HCT116 (cell line): Measurements from ENCODE around the gene PRSS53. TPM values are rescaled to one million over a fixed set of nuclear protein-coding genes. Genes with fewer than 3 reads are reported as not detected.

Experiments
- ATAC-seq: fragments of 200-7000 bp; cut with Tn5 transposase; 2 replicates; pipeline ENCODE4 v1.9.1; 2020; ENCODE audit warnings: mild to moderate bottlenecking, moderate library complexity
- BruUV-seq: library from RNA; stranded (reverse); fragments of 400-500 nt; replicated peaks from 2 replicates; lab custom pipeline; 2021; lab: Mats Ljungman, UMichigan
- CTCF ChIA-PET: fragments of 300-600 bp; sonication (Branson Sonifier 250); formaldehyde crosslinking; loops from one replicate; lab custom pipeline; 2021; ENCODE audit warnings: antibody characterized with exemption; lab: Charles Lee
- POLR2A ChIA-PET: fragments of 300-600, 350-600 bp; sonication (Branson Sonifier 250); formaldehyde crosslinking; loops from one replicate; lab custom pipeline; 2021; ENCODE audit warnings: antibody characterized with exemption; lab: Charles Lee
- RAD21 ChIA-PET, 2 experiments: fragments of 300-600 bp; sonication (Branson Sonifier 250); formaldehyde crosslinking; loops; one replicate each; lab custom pipeline; 2023; ENCODE audit warnings: low total read pairs in 2 of 2; ENCODE audit not compliant: uncharacterized antibody in 2 of 2, unreplicated experiment in 2 of 2, low non-redundant PET in 1 of 2; lab: Charles Lee
- DNase-seq: peaks from one replicate; pipeline ENCODE4 v3.0.0-alpha.2; 2010; ENCODE audit warnings: low read depth, low spot score
- H2AFZ ChIP-seq: fragments of 200-600 bp; shearing (Covaris generic), sonication (generic); 2 replicates; pipeline ENCODE4 v1.6.1; 2017; ENCODE audit warnings: low read depth, mixed run types, mixed read lengths, antibody characterized with exemption, low read length; ENCODE audit not compliant: poor library complexity, severe bottlenecking
- H3K27ac ChIP-seq: 2 replicates; pipeline ENCODE4 v1.5.1; 2012; ENCODE audit warnings: low read depth, low read length
- H3K27me3 ChIP-seq: fragments of 200-600 bp; sonication (generic); 2 replicates; pipeline ENCODE4 v1.6.1; 2016; ENCODE audit warnings: mixed run types, low read length, mixed read lengths; ENCODE audit not compliant: insufficient read depth
- H3K36me3 ChIP-seq, 2 experiments: fragments of 200-500 bp in 1 of 2; fragments of 200-600 bp in 1 of 2; sonication (Bioruptor generic) in 1 of 2; sonication (generic) in 1 of 2; 2 replicates each; pipeline versions ENCODE4 v1.5.1 to v1.6.1; 2014 to 2016; ENCODE audit warnings: low read length in 2 of 2, inconsistent platforms in 1 of 2, mixed read lengths in 1 of 2, mixed run types in 1 of 2; ENCODE audit not compliant: insufficient read depth in 2 of 2, control insufficient read depth in 1 of 2
- H3K4me1 ChIP-seq, 2 experiments: fragments of 200-600 bp in 1 of 2; sonication (generic) in 1 of 2; 2 replicates each; pipeline versions ENCODE4 v1.5.1 to v1.6.1; 2012 to 2017; ENCODE audit warnings: low read length in 2 of 2, inconsistent platforms in 1 of 2, mild to moderate bottlenecking in 1 of 2, mixed read lengths in 1 of 2, mixed run types in 1 of 2, moderate library complexity in 1 of 2; ENCODE audit not compliant: insufficient read depth in 2 of 2, control insufficient read depth in 1 of 2
- H3K4me2 ChIP-seq: fragments of 200-600 bp; sonication (generic); 2 replicates; pipeline ENCODE4 v1.6.1; 2017; ENCODE audit warnings: mixed run types, low read length, mixed read lengths
- H3K4me3 ChIP-seq, 2 experiments: fragments of 200-600 bp in 1 of 2; sonication (generic) in 1 of 2; replicated peaks in 1 of 2; 2 replicates each; pipeline ENCODE4 v1.5.1; 2011 to 2016; ENCODE audit warnings: low read length in 2 of 2, control low read depth in 1 of 2, low read depth in 1 of 2, mild to moderate bottlenecking in 1 of 2, mixed read lengths in 1 of 2, mixed run types in 1 of 2
- H3K79me2 ChIP-seq: fragments of 200-600 bp; sonication (generic); 2 replicates; pipeline ENCODE4 v1.6.1; 2017; ENCODE audit warnings: mild to moderate bottlenecking, mixed run types, low read length, moderate library complexity, mixed read lengths; ENCODE audit not compliant: insufficient read depth
- H3K9ac ChIP-seq: fragments of 200-600 bp; sonication (generic); 2 replicates; pipeline ENCODE4 v1.6.1; 2016; ENCODE audit warnings: low read length, mixed read lengths
- H3K9me2 ChIP-seq: fragments of 200-600 bp; sonication (generic), shearing (Covaris generic); 2 replicates; pipeline ENCODE4 v1.6.1; 2017; ENCODE audit warnings: mixed run types, mild to moderate bottlenecking, moderate library complexity; ENCODE audit not compliant: insufficient read depth
- H3K9me3 ChIP-seq, 2 experiments: fragments of 200-500 bp in 1 of 2; fragments of 200-600 bp in 1 of 2; sonication (Bioruptor generic) in 1 of 2; sonication (generic) in 1 of 2; 2 replicates each; pipeline ENCODE4 v1.6.1; 2014 to 2017; ENCODE audit warnings: low read length in 2 of 2, mixed read lengths in 2 of 2, inconsistent platforms in 1 of 2, low read depth in 1 of 2, mild to moderate bottlenecking in 1 of 2, mixed run types in 1 of 2, moderate library complexity in 1 of 2; ENCODE audit not compliant: control insufficient read depth in 1 of 2, insufficient read depth in 1 of 2
- H4K20me1 ChIP-seq: fragments of 200-600 bp; sonication (generic), shearing (Covaris generic); 2 replicates; pipeline ENCODE4 v1.6.1; 2017; ENCODE audit warnings: mixed run types, mild to moderate bottlenecking, moderate library complexity; ENCODE audit not compliant: insufficient read depth
- CBX3 ChIP-seq: IDR thresholded peaks from 2 replicates; pipeline ENCODE4 v1.6.1; 2012; ENCODE audit warnings: low read depth
- FOSL1 ChIP-seq: IDR thresholded peaks from 2 replicates; pipeline ENCODE4 v1.6.1; 2012; ENCODE audit warnings: low read depth
- POLR2A ChIP-seq: IDR thresholded peaks from 2 replicates; pipeline ENCODE4 v1.7.0; 2011; ENCODE audit warnings: borderline replicate concordance; ENCODE audit not compliant: insufficient read depth, insufficient read length; ENCODE audit errors: extremely low read depth
- TCF7L2 ChIP-seq: IDR thresholded peaks from 2 replicates; pipeline ENCODE4 v1.7.0; 2011; ENCODE audit warnings: borderline replicate concordance, inconsistent platforms; ENCODE audit not compliant: insufficient read depth, insufficient read length; ENCODE audit errors: extremely low read depth
- YY1 ChIP-seq: IDR thresholded peaks from 2 replicates; pipeline ENCODE4 v1.6.1; 2011; ENCODE audit warnings: low read length, low read depth, moderate library complexity, mild to moderate bottlenecking; ENCODE audit not compliant: insufficient replicate concordance; ENCODE audit errors: extremely low read depth
- intact Hi-C: fragments of 100-400 bp; cut with micrococcal nuclease; formaldehyde crosslinking; loops from 2 replicates; pipeline ENCODE4 v1.10.0; 2022
- total RNA-seq: library from RNA; stranded (reverse); gene quantifications from one replicate; pipeline ENCODE4 v1.2.1, GENCODE V29; 2021; ENCODE audit not compliant: unreplicated experiment
- TF ChIP-seq, protein P1 (sequence below): IDR thresholded peaks from 2 replicates; pipeline ENCODE4 v1.6.1; 2012

The PRSS53 gene
- total RNA-seq, 1 experiment from 2014 or later, result 11.6 TPM

DNA sequence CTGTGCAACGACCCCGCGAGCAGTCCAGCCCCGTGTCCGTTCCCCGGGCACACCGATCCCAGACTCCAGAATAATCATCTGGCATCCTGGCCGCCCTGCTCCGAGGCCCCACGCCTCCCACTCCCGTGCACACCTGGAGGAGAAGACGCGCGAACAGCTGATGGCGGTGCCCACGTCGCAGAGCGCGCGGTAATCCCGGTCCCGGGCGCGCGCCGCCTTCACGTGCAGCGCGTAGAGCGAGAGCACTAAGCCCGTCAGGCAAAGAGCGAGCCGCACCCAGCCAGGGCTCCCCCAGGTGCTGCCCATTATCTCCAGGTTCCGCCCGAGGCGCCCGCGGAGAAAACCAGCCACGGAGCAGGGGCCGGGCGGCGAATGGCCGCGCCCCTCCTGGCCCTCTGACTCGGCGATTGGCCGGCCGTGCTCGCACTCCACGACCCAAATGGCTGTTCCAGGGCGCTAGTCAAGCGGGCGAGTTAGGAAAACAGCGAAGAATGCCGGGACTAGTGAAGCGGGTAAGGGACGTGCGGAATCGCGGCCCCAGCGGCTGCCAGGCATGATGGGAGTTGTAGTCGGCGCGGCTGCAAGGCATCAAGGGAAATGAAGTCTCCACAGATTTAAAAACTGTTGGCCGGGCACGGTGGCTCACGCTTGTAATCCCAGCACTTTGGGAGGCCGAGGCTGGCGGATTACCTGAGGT lies 5.8 kb upstream of the PRSS53 start, which contains the start of gene VKORC1 (continued):
- TF ChIP-seq POLR2A (peak; percentile 58), CBX3 (no peak), TCF7L2 (no peak)
- TF ChIP-seq, protein P1, sequence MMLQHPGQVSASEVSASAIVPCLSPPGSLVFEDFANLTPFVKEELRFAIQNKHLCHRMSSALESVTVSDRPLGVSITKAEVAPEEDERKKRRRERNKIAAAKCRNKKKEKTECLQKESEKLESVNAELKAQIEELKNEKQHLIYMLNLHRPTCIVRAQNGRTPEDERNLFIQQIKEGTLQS, result no peak
- TF ChIP-seq, all 23 proteins: peak for 6

DNA sequence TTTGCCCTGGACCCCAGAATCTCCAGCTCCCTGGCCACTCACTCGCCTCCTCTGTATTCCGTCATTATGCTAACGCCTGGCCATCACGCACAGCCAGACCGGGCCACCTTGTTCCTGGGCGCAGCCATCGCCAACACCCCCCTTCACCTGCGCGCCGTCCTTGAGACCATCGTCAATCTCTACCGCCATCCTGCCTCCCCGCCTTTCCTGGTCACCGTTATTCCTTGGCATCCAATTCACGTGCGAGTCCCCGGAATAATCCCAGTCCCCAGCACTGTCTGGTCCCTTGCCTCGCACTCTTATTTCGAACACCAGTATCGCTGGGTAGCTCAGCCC lies 5.3 kb upstream of the PRSS53 start:
- Histone ChIP-seq H4K20me1 (no peaks in the 10 kb centered on the region), H3K4me3 (peak overlapping the region; percentile 88 to 98), H3K4me1 (peaks cover 13 to 27% of the 10 kb centered on the region in 2 experiments), H3K9ac (peak overlapping the region; percentile 91), H3K4me2 (peak overlapping the region; percentile 99), H3K36me3 (peaks cover 0 to 8% of the 10 kb centered on the region in 2 experiments; a peak in 3 of 4 replicates), H3K27me3 (no peaks in the 10 kb centered on the region), H3K79me2 (peaks cover 36% of the 10 kb centered on the region), H3K27ac (peak overlapping the region; percentile 85), H3K9me3 (no peaks in the 10 kb centered on the region), H2AFZ (no peak overlapping the region), H3K9me2 (no peaks in the 10 kb centered on the region)
- DNase-seq (no peak), ATAC-seq (peak; percentile 12)
- intact Hi-C loops, result loop anchor here (1.0 to 10.0 kb wide), 4 partner anchors 21 to 139 kb away; partner anchors contain the start of gene SETD1A
- RAD21 ChIA-PET, result interaction anchor here in 1 of 2 experiments (1.2 kb wide), 1 partner anchor 108 kb away, joined by 5 read pairs; the partner anchor contains the start of gene HSD3B7
- POLR2A ChIA-PET, result interaction anchor here (1.0 to 4.7 kb wide), 3 partner anchors 23 to 41 kb away, joined by 3 to 17 read pairs (median 8); partner anchors contain the start of gene KAT8
- TSS peak; percentile 59 for BruUV-seq
- CTCF ChIA-PET, result no interaction called here
- TF ChIP-seq FOSL1, result no peak
- peak; percentile 0 for TF ChIP-seq YY1
